Tongue (tissue), 2 donors: ENCODE measurements around the gene WNT16. TPM values are rescaled to one million over a fixed set of nuclear protein-coding genes. Genes with fewer than 3 reads are reported as not detected.
A peak's percentile ranks its signal among the peaks of the same experiment; 100 is the strongest.
"Not testable (repeated sequence)": the region's sequence is repeated elsewhere in the genome, so short reads cannot be mapped to it uniquely, and the experiment has no call there.

ENCODE experiments used
- DNase-seq: peaks from one replicate; pipeline ENCODE4 v3.0.0-alpha.2; 2015
- total RNA-seq: library from RNA; depleted of rRNA; stranded (reverse); fragments of >200 nt; gene quantifications from one replicate; pipeline ENCODE4 v1.2.3, GENCODE V29; 2014

WNT16 gene
- total RNA-seq, 1 donor from 2014 or later: 2.8 TPM

DNA sequence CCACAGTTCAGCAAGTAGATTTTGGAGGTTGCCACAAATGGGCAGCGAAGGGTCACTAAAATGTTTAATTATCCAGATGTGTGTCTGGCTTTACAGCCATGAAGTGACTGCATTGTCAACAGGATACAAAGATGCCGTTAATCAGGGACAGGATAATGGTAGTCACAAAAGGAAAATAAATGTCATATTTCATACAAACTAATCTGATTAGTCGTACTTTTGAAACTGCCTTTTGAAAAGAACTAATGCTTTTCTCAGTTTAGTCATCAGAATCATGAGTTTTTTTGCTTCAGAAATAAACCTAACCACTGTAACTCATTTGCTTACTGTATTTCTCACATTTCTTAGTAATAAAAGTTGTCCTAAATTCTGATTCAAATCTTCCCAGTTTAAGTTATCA lies 22.2 kb upstream of the WNT16 start:
- no peak for DNase-seq

DNA sequence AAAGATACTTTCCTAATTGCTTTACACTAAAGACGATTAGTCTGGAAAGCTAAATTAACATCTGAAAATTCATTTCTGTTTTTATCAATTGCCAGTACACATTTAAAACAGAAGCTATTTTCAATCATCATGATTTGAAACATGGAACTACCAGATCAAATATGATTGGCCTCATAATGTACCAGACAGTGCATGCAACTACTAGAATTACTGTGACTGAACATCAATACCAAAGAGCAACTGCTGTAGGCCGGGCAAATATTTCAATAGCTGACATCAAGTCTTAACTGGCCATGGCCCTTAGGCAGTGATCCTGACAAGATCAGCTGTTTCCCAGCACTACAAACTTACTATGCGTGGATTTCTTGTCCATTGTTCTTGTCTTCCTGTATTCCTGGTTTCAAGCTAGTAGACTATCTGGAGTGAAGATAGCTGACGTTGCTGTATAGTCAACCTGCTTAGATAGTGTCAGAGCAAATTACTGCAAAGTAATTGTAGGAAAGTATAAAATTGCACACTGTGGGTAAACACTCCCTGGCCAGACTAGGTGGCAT lies 21.7 kb upstream of the WNT16 start:
- DNase-seq: peak; percentile 17

DNA sequence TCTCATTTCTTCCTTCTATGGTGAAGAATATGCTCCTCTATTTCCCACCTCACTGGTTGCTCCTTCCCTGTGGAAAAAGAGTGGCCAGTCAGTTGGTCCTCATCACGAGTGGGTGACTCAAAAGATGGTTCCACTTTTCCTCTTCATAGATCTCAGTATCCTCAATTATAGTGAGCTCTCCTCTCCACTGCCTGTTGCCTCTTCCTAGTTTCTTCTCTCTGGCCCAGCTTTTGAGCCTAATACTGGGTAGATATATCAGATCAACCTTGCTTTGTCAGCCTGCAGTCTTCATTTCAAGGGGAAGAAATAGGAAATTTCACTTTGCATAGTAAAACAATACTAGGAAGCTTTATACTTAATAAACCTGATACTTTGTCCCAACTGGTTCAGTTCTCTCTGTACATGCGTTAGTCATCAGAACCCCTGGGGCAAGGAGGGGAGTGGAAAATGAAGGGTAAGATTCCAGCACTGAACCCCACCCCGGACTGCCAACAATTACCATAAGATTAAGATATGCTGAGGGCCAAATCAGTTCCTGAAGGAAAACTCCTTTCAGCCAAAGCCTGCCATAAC lies 15.5 kb upstream of the WNT16 start:
- no peak for DNase-seq

DNA sequence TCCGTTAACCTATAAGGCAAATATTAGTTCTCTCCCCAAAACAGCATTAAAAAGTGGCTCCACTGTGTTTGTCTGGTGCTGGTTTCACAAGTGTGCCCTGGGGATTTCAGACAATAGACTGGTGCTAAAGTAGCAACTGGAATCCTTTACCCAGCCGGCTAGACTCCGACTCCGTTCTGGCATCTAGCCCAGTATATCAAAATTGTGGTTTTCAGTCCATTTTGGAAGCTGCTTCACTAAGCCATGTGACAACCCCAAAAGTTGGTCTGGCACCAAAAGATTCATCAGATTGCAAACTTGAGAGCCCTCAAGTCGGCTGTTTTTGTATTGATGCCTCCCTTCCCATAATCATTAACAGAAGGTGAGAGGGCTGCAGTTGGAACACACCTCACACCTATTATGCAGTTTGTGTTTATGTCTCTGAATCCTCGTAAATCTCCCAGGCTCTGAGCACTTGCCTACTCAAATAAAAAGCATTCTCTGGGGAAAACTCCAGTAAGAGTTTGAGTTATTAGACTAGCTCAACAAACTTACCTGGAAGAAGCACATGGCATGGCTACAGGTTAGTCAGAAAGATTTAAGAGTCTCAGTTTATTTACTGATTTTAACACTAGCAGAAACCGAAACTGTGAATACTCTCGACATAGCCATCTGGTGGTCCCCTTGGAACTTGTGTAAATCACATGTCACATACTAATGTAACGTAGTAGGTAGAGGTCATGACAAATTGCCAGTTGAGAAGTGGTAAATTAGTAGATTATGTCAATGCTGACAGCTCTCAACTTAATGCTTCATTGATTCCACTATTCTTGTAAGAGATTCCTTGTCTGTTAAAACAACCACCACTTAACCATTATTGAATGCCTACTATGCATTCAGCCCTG lies 14.8 kb upstream of the WNT16 start:
- no peak for DNase-seq

DNA sequence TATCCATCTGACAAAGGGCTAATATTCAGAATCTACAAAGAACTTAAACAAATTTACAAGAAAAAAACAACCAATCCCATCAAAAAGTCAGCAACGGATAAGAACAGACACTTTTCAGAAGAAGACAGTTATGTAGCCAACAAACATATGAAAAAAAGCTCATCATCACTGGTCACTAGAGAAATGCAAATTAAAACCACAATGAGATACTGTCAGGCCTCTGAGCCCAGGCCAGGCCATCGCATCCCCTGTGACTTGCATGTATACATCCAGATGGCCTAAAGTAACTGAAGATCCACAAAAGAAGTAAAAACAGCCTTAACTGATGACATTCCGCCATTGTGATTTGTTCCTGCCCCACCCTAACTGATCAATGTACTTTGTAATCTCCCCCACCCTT lies 13.6 kb upstream of the WNT16 start:
- not testable (repeated sequence) for DNase-seq

DNA sequence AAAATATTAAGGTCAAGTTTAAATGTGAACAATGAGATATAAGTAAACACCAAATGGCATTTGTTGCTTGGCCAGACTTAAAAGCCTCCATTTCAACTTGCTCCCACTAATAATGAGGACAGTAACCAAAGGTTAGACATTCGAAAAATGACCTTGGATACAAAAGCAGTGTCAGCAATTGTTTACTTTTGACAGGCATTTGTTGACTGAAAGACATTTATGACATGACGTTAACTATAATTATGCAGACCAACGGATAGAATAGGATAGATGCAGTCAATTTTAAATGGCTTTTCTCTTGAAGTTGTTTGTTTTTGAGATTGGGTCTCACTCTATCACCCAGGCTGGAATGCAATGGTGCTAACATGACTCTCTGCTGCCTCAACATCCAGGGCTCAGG lies 6.3 kb upstream of the WNT16 start:
- no peak for DNase-seq

DNA sequence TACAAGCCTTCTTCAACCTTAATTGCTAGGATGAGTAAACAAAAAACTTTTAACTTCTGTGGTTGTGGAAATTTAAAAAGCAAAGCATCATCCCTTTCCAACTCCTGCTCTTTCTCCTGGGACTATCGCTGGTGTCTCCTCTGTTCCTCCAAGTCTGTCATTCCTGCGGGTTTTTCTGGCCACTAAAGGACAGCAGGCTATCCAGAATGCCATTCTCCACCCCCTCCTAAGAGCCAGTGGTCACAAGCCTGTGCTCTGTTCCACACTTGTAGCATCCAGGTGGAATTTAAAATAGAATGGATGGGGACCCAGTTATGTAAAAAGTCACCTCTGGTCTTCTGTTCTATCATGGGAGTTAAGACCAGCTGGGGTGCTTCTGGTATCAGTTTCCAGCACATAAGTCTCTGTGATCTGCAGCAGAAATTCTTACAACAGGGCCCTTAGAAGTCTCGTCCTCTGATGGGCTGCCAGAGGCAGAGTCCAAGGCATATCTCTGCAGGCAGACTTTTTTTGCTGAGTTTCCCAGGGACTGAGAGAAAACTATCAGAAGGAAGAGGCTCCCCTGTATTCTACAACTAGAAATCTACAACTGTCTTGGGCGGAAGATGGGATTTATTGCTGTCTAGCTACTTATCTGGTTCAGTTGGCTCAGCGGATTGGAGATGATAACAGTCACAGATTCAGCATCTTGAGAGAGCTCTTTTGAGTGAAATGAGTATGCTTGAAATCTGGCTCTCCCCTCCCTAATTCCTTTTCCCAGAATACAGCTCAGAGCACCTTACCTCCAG lies 5.1 kb upstream of the WNT16 start:
- DNase-seq: no peak

DNA sequence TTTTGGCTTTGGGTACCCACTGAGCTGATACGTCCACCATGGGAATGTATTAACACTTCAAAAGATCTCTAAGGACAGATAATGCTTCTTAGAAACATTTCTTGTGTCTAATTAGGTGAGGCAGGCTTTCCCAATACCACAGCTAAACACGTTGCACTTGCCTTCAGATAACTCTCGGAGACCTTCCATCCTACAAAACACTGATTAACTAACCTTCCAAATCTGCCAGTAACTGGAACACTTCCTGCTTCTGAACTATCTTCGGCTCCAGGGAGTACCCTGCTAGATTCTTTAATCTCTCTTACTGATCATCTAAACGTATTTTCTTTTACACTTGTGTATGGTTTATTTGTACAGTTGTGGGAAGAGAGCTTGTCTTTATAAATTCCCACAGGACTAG lies 1.1 kb upstream of the WNT16 start:
- no peak for DNase-seq

DNA sequence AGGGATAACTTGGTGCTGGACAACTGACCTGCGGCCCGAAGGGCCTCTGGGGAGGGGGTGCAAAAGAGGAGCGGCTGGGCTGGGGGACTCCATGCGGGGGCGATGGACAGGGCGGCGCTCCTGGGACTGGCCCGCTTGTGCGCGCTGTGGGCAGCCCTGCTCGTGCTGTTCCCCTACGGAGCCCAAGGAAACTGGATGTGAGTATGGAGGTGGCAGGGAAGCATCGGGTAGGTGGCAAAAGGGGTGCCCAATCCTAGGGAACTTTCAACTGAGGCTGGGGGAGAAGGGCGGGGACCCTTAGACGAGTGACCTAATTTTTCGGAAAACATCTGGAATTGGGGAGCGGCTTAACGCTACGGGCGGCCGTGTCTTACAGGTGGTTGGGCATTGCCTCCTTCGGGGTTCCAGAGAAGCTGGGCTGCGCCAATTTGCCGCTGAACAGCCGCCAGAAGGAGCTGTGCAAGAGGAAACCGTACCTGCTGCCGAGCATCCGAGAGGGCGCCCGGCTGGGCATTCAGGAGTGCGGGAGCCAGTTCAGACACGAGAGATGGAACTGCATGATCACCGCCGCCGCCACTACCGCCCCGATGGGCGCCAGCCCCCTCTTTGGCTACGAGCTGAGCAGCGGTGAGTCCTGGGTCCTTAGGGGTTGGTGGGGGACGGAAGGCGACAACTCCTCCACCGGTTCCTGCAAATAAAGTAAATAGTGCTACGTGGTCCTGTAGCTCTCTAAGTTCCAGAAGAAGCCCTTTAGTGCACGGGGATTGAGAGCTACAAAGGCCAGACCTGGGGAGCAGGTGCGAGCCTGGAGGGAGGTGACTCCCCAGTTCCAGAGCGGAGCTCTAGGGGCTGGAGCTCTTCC lies 622 bp downstream of the WNT16 start:
- peak; percentile 40 for DNase-seq

DNA sequence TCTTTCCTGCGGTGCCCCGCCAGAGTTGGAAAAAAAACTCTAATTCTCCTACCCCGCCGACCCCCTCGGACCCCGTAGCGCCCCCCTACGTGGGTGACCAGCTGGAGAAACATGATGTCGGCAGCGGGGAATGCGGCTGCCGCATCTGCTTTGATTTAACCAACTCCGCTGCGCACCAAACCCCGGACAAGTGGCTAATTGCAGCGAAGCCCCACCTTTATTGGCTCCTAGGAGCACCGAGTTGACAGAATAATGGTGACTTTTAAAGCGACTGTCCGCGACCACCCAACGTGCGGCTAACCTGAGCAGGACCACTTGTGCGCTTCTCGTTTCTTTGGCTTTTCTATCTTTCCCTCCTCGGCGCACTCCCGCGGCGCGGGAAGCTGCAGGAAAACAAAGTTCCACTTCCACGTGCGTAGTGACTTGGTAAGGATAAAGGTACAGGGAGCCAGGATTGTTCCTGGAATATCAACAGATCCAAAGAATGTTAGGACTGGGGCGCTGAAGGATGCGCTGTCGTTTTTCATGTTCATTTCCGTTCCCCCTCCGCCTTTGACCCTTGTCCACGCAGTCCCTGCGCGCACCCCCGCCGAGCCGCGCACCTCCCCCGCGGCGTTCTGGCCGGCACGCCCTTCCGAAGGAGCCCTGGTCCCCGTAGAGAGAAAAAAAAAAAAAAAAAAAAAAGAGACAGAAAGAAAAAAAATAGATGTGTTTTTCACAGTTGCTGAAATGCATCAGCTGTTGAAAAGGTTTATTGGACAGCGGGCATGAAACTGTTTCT lies 1.4 kb downstream of the WNT16 start:
- peak; percentile 38 for DNase-seq

DNA sequence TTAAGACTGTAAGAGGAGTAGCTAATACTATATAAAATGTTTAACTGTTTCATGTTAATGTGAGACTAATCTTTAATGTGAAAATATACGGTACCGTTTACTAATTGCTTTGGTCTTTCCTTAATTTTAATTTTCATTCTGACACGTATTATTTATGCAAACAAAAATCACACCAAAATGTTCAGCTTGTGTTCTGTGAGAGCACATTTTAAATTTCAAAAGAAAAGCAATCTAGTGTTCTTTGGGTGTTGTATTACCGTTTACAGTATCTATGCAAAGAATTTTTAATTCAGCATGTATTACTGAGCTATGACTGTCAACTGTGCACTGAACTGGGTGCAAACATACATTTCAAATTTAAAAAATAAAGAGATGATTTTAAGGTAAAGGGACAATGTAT lies 2.2 kb downstream of the WNT16 start:
- no peak for DNase-seq

DNA sequence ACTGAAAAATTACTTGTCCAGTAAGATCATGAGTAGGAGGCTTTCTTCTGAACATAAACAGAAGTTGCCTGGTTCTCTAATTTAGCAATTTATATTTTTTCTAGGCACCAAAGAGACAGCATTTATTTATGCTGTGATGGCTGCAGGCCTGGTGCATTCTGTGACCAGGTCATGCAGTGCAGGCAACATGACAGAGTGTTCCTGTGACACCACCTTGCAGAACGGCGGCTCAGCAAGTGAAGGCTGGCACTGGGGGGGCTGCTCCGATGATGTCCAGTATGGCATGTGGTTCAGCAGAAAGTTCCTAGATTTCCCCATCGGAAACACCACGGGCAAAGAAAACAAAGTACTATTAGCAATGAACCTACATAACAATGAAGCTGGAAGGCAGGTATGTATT lies 2.8 kb downstream of the WNT16 start:
- no peak for DNase-seq

DNA sequence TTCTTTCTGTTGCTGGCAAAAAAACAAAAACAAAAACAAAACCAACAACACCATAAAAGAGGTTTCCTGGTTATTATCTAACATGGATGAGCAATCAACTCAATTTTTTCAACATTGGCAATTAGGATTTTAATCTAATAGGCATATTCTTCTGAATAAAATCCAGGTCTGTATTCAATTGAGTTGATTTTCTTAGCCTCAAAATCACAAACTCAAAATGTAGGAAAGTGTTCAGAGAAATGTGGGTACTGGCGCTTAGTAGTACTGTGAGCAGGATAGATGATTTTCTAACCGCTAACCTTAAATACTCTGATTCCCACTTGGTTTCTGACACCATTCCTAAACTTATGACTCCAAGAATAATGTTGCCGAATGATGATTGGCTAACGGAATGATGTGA lies 5.6 kb downstream of the WNT16 start:
- DNase-seq: no peak

DNA sequence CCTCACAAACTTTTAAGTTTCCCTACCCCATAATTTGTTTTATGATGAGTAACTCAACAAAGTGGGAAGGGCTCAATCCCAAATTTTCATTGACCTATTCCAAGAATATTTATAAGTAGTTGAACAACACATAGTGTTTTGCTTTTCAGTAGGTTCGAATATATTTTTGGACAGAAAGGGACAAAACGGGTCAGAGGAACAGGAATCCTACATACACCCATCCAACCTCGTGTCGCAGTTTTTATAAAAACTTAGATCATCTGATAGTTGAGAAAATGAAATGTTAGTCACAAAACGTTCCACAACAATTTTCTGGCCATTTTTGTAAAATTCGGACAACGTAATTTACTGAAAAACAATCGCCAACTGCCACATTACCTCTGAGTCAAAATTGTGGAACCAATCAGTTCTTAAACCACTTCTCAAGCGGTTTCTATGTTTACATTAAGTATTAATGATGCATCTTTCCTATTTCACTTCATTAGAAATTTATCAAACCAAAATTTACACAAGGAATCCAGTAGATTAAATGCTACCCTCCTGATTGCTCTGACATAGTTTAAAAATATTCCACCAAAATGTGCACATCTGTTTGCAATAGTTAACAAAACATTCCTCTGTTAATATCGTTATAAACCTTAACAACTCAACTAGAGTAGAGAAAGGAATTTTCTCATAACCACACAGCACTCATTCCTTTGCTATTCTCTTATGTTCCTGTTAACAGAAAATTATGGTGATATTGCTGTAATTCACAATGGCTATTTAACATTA lies 6.3 kb downstream of the WNT16 start:
- no peak for DNase-seq

DNA sequence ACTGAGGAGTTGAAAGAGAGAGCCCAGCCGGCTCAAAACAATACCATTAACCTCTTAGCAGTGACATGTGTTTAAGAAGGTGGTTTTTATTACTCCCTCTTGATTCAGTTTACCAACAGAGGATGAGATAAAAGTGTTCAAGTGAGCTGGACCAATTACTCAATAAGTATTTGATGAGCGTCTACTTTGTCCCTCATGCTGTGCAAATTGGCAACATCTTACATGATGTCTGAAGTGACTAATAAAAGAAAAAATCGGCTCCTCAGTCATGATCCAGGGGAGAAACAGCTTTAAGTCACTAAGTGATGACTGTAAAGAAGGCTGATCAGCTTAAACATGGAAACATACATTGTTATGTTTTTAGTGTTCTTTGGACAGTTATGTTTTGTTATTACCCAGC lies 7.8 kb downstream of the WNT16 start:
- no peak for DNase-seq

DNA sequence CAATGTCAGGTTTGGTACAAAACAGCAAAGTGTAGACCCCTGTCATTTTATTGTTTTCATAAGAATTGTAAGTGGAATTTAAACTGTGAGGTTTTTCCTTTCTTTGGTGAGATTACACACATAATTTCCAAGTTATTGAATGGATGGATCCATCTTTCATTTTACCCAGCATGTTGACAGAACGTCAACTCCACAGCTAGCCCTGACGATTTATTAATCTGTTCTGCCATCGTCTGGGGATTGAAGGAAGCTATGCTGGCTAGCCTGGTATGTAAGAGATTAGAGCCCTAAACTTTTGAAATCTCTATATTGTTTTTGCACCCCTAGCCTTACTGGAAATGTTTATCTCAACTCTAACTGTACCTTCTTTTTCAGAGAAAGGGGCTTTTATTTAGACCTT lies 8.6 kb downstream of the WNT16 start:
- peak; percentile 26 for DNase-seq

DNA sequence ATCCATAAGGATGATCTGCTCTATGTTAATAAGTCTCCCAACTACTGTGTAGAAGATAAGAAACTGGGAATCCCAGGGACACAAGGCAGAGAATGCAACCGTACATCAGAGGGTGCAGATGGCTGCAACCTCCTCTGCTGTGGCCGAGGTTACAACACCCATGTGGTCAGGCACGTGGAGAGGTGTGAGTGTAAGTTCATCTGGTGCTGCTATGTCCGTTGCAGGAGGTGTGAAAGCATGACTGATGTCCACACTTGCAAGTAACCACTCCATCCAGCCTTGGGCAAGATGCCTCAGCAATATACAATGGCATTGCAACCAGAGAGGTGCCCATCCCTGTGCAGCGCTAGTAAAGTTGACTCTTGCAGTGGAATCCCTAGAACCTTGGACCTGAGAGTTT lies 10.3 kb downstream of the WNT16 start:
- no peak for DNase-seq

DNA sequence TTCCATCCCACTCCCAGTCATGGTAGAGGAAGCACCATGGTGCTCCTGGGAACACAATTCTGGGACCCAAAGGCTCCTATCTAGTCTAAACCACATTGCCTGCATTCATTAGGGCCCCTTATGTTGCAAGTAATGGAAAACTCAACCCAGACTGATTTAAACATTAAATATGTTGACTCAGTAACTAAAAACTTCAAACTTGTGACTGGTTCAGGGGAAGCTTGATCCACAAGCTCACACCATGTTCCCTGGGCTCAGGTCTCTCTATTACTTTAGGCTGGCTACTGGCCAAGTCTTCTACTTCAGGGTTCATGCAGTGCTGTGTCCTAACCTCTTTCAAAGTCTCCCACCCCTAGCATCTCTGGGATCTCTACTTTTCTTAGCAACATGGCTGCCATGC lies 13.1 kb downstream of the WNT16 start:
- DNase-seq: no peak

DNA sequence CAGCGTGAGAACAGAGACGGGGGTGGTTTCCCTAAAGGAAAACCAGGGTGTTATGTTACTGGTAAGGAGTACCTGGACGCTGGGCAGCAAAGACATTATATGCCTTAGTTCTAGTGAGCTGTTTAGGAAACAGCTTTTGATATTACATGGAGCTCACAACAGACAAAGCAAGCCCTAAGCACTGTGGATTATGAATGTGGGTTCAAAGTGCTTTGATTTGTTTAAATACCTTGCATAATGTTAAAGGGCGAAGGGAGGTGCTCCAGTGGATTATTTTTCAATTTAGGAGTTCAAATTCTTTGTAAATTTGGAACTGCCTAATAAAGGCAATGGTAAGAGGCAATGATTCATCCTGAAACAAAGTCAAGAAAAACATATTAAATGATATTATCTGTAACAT lies 13.8 kb downstream of the WNT16 start:
- DNase-seq: no peak

DNA sequence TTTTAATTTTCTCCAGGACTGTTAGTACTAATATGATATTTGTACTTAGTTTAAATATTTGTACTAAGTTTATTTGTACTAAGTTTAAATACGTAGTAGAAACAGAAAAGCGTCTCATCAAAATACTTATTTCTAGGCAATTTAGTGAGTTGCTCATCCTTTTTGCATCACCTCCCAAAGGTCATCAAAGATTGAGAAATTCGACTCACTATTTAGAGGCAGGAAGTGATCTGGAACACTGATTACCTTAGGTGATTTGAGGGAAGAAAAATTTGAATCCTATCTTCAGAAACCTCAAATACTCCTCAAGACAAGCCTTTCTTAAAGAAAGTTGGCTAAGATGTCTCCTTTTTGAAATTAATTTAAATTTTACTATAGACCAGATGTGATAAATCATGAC lies 14.5 kb downstream of the WNT16 start:
- no peak for DNase-seq
